C4-2B (cell line): ENCODE measurements around the gene FPR3.
"Not testable (repeated sequence)": the region's sequence is repeated elsewhere in the genome, so short reads cannot be mapped to it uniquely, and the experiment has no call there.

ENCODE experiments used
- ZFX ChIP-seq: fragments of 450-650 bp; IDR thresholded peaks from 2 replicates; pipeline ENCODE4 v1.6.1; 2017
- TF ChIP-seq, protein P1 (sequence below): fragments of 450-650 bp; conservative IDR thresholded peaks from 2 replicates; pipeline ENCODE4 v1.5.1; 2017; ENCODE audit warnings: mild to moderate bottlenecking

DNA sequence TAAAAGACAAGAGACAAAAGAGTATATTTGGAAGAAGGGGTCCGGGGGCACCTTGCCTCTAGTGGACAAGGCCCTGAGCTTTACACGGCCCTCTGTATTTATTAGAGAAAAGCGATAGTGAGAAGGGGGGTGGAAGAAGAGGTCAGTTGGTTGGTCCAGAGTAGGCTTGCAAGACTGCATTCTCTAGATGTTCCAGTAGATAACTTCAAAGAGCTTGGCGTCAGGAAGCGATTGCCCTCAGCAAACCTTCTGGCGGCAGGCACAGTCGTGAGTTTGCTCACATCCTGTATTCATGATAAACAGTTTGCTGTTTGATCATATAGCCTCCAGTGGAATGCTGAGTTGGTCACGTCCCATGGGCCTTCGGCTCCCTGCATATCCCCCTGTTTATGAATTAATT lies 9.8 kb downstream of the FPR3 start:
- TF ChIP-seq, protein P1, sequence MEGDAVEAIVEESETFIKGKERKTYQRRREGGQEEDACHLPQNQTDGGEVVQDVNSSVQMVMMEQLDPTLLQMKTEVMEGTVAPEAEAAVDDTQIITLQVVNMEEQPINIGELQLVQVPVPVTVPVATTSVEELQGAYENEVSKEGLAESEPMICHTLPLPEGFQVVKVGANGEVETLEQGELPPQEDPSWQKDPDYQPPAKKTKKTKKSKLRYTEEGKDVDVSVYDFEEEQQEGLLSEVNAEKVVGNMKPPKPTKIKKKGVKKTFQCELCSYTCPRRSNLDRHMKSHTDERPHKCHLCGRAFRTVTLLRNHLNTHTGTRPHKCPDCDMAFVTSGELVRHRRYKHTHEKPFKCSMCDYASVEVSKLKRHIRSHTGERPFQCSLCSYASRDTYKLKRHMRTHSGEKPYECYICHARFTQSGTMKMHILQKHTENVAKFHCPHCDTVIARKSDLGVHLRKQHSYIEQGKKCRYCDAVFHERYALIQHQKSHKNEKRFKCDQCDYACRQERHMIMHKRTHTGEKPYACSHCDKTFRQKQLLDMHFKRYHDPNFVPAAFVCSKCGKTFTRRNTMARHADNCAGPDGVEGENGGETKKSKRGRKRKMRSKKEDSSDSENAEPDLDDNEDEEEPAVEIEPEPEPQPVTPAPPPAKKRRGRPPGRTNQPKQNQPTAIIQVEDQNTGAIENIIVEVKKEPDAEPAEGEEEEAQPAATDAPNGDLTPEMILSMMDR = not testable (repeated sequence)
- not testable (repeated sequence) for TF ChIP-seq ZFX
